GM23338 (cell line): ENCODE measurements around the gene CCDC106. TPM values are rescaled to one million over a fixed set of nuclear protein-coding genes. Genes with fewer than 3 reads are reported as not detected.

ENCODE experiments used
- ATAC-seq: fragments of 200-7000 bp; cut with Tn5 transposase; 3 replicates; pipeline ENCODE4 v1.9.1; 2020
- DNase-seq: peaks from one replicate; pipeline ENCODE4 v3.0.0-alpha.2; 2015; ENCODE audit warnings: low spot score
- H2AFZ ChIP-seq: fragments of 200-600 bp; sonication (generic); 2 replicates; pipeline ENCODE4 v1.8.0; 2016; ENCODE audit warnings: antibody characterized with exemption, mild to moderate bottlenecking, moderate library complexity
- H3F3A ChIP-seq: fragments of 200-600 bp; sonication (generic); replicated peaks from 2 replicates; pipeline ENCODE4 v1.8.0; 2017; ENCODE audit warnings: antibody characterized with exemption, mixed run types, low read depth
- H3K27ac ChIP-seq: fragments of 200-600 bp; sonication (generic); 2 replicates; pipeline ENCODE4 v1.6.1; 2016; ENCODE audit warnings: low read depth
- H3K27me3 ChIP-seq: fragments of 200-600 bp; sonication (generic); 2 replicates; pipeline ENCODE4 v1.8.0; 2016; ENCODE audit warnings: mild to moderate bottlenecking, mixed run types, moderate library complexity; ENCODE audit not compliant: insufficient read depth
- H3K36me3 ChIP-seq: fragments of 200-600 bp; sonication (generic); 2 replicates; pipeline ENCODE4 v1.8.0; 2016; ENCODE audit warnings: mild to moderate bottlenecking; ENCODE audit not compliant: insufficient read depth
- H3K4me1 ChIP-seq: fragments of 200-600 bp; sonication (generic); 2 replicates; pipeline ENCODE4 v1.8.0; 2016; ENCODE audit warnings: mild to moderate bottlenecking, moderate library complexity; ENCODE audit not compliant: insufficient read depth
- H3K4me2 ChIP-seq: fragments of 200-600 bp; sonication (generic); 2 replicates; pipeline ENCODE4 v1.7.1; 2017; ENCODE audit warnings: mixed run types
- H3K4me3 ChIP-seq: fragments of 200-600 bp; sonication (generic); 2 replicates; pipeline ENCODE4 v1.6.1; 2016; ENCODE audit warnings: mixed run types
- H3K79me2 ChIP-seq: fragments of 200-600 bp; sonication (generic); replicated peaks from 2 replicates; pipeline ENCODE4 v1.8.0; 2017; ENCODE audit warnings: mild to moderate bottlenecking; ENCODE audit not compliant: insufficient read depth
- H3K9me2 ChIP-seq: fragments of 200-600 bp; sonication (generic); 2 replicates; pipeline ENCODE4 v1.8.0; 2017; ENCODE audit not compliant: insufficient read depth
- H4K20me1 ChIP-seq: fragments of 200-600 bp; sonication (generic); replicated peaks from 2 replicates; pipeline ENCODE4 v1.8.0; 2017; ENCODE audit warnings: mild to moderate bottlenecking; ENCODE audit not compliant: insufficient read depth
- H3K27ac Mint-ChIP-seq: 2 replicates; pipeline ENCODE4 v1.8.0; 2020; ENCODE audit warnings: inconsistent platforms, mild to moderate bottlenecking, moderate library complexity, mixed read lengths
- H3K27me3 Mint-ChIP-seq: 3 replicates; pipeline ENCODE4 v1.8.0; 2022; ENCODE audit warnings: low read depth, mild to moderate bottlenecking, moderate library complexity, mixed read lengths, inconsistent platforms; ENCODE audit not compliant: insufficient read depth, poor library complexity
- H3K36me3 Mint-ChIP-seq: 3 replicates; pipeline ENCODE4 v1.8.0; 2021; ENCODE audit warnings: low read depth, mild to moderate bottlenecking, inconsistent platforms, moderate library complexity, mixed read lengths
- H3K4me1 Mint-ChIP-seq: 3 replicates; pipeline ENCODE4 v1.8.0; 2020; ENCODE audit warnings: mild to moderate bottlenecking, inconsistent platforms, mixed read lengths
- H3K4me3 Mint-ChIP-seq: 3 replicates; pipeline ENCODE4 v1.8.0; 2021; ENCODE audit warnings: moderate library complexity, mild to moderate bottlenecking, inconsistent platforms, mixed read lengths
- H3K9me3 Mint-ChIP-seq: 3 replicates; pipeline ENCODE4 v1.8.0; 2020; ENCODE audit warnings: moderate library complexity, mild to moderate bottlenecking, inconsistent platforms, mixed read lengths
- CREB1 ChIP-seq: fragments of 250-450 bp; sonication (Bioruptor Pico); IDR thresholded peaks from 2 replicates; pipeline ENCODE4 v1.5.0; 2020; ENCODE audit warnings: low read depth, mild to moderate bottlenecking, moderate library complexity
- CTCF ChIP-seq, 2 experiments: fragments of 200-600 bp in 1 of 2; sonication (generic) in 1 of 2; conservative IDR thresholded peaks; 2 replicates each; pipeline versions ENCODE4 v1.5.1 to v1.6.1; 2016 to 2017; ENCODE audit warnings: antibody characterized with exemption in 2 of 2, low read depth in 2 of 2, mild to moderate bottlenecking in 2 of 2, moderate library complexity in 1 of 2
- ETS1 ChIP-seq: IDR thresholded peaks from 2 replicates; pipeline ENCODE4 v1.6.1; 2016; ENCODE audit warnings: antibody characterized with exemption
- EZH2 ChIP-seq: fragments of 200-600 bp; sonication (generic); IDR thresholded peaks from one replicate; pipeline ENCODE4 v1.8.0; 2017; ENCODE audit warnings: antibody characterized with exemption, mild to moderate bottlenecking, low read depth; ENCODE audit not compliant: unreplicated experiment
- EZH2phosphoT487 ChIP-seq: fragments of 200-600 bp; sonication (generic); IDR thresholded peaks from one replicate; pipeline ENCODE4 v1.8.1; 2018; ENCODE audit warnings: antibody characterized with exemption; ENCODE audit not compliant: unreplicated experiment
- JUNB ChIP-seq: IDR thresholded peaks from one replicate; pipeline ENCODE4 v1.6.1; 2016; ENCODE audit warnings: antibody characterized with exemption; ENCODE audit not compliant: unreplicated experiment
- NANOG ChIP-seq: IDR thresholded peaks from 2 replicates; pipeline ENCODE4 v1.6.1; 2016; ENCODE audit warnings: antibody characterized with exemption, borderline replicate concordance
- POLR2AphosphoS5 ChIP-seq: IDR thresholded peaks from 2 replicates; pipeline ENCODE4 v1.6.1; 2016; ENCODE audit warnings: antibody characterized with exemption, low read depth
- REST ChIP-seq: IDR thresholded peaks from one replicate; pipeline ENCODE4 v1.6.1; 2018; ENCODE audit warnings: antibody characterized with exemption; ENCODE audit not compliant: unreplicated experiment
- STAT1 ChIP-seq: IDR thresholded peaks from one replicate; pipeline ENCODE4 v1.6.1; 2016; ENCODE audit warnings: antibody characterized with exemption; ENCODE audit not compliant: unreplicated experiment
- ZNF114 ChIP-seq: fragments of 250-450 bp; sonication (Bioruptor Pico); IDR thresholded peaks from 2 replicates; pipeline ENCODE4 v1.5.0; 2020; ENCODE audit warnings: mild to moderate bottlenecking, moderate library complexity
- ZNF331 ChIP-seq: fragments of 250-450 bp; sonication (Bioruptor Pico); IDR thresholded peaks from 2 replicates; pipeline ENCODE4 v1.5.0; 2020; ENCODE audit warnings: low read depth, mild to moderate bottlenecking, moderate library complexity
- ZNF462 ChIP-seq: fragments of 250-450 bp; sonication (Bioruptor Pico); IDR thresholded peaks from 2 replicates; pipeline ENCODE4 v1.5.0; 2020; ENCODE audit warnings: mild to moderate bottlenecking, moderate library complexity
- polyA plus RNA-seq: library from polyadenylated mRNA; unstranded; fragments of >200 nt; fragmentation: Nextera tagmentation; extraction: Ambion mirVana; gene quantifications from 2 replicates; pipeline ENCODE4 v1.2.1, GENCODE V29; 2016
- total RNA-seq: library from RNA; depleted of rRNA; stranded (reverse); fragments of >200 nt; shearing (Covaris generic); gene quantifications from 2 replicates; pipeline ENCODE4 v1.2.3, GENCODE V29; 2014

CCDC106 gene
- total and polyA plus RNA-seq, 2 experiments from 2014 or later: 12.0 to 17.6 TPM

- H3K4me2 ChIP-seq: no peak overlapping the region
- H3K9me2 ChIP-seq: no peaks in the 10 kb centered on the region
- H3K4me3 ChIP-seq: no peak overlapping the region
- H3K4me1 ChIP-seq: no peaks in the 10 kb centered on the region
- H3K36me3 Mint-ChIP-seq: peaks cover 59% of the 10 kb centered on the region
- DNase-seq: no peak
- TF ChIP-seq JUNB (no peak), POLR2AphosphoS5 (no peak), ZNF331 (CRISPR knock-in tag) (no peak), ZNF462 (no peak), CTCF (conservative IDR thresholded peaks at IDR 0.05; ENCODE audit: low read depth in 2 of 2) (no peak), EZH2 (no peak), EZH2phosphoT487 (no peak), STAT1 (no peak), NANOG (no peak), ZNF114 (CRISPR knock-in tag) (no peak), REST (no peak), CREB1 (no peak), ETS1 (no peak)
- H3K4me1 Mint-ChIP-seq: no peaks in the 10 kb centered on the region; the same call in 2 of the 3 replicates
- H4K20me1 ChIP-seq: no peaks in the 10 kb centered on the region; the same call in 1 of the 2 replicates
- no peaks in the 10 kb centered on the region for H3K36me3 ChIP-seq
- no peak overlapping the region for H3K27ac Mint-ChIP-seq
- no peaks in the 10 kb centered on the region for H3K79me2 ChIP-seq
- H3K9me3 Mint-ChIP-seq: peaks cover 15% of the 10 kb centered on the region
- no peak overlapping the region for H3K27ac ChIP-seq
- no peak overlapping the region; the same call in 2 of the 3 replicates for H3K4me3 Mint-ChIP-seq
- no peak for ATAC-seq
- no peaks in the 10 kb centered on the region for H3K27me3 ChIP-seq
- peaks cover 4% of the 10 kb centered on the region for H3K27me3 Mint-ChIP-seq
- no peaks in the 10 kb centered on the region for H3F3A ChIP-seq
- no peak overlapping the region for H2AFZ ChIP-seq
These were observed 50.2 kb downstream of the CCDC106 start for GRCh38 chr19:55698256-55698655.
